Mesenchymal stem cell (in vitro differentiated cells and primary cell): ENCODE measurements around the gene OR51E1.
A peak's percentile ranks its signal among the peaks of the same experiment; 100 is the strongest.

Experiments
- DNase-seq: peaks from one replicate; pipeline ENCODE4 v3.0.0-alpha.2; 2013
- H2AFZ ChIP-seq: one replicate; pipeline ENCODE4 v1.6.1; 2013; ENCODE audit warnings: low read depth, mild to moderate bottlenecking, control low read depth, inconsistent platforms, low read length, moderate library complexity
- H2AK5ac ChIP-seq: 2 replicates; pipeline ENCODE4 v1.6.1; 2013; ENCODE audit warnings: low read length, moderate library complexity, mild to moderate bottlenecking, inconsistent platforms; ENCODE audit not compliant: severe bottlenecking
- H2BK120ac ChIP-seq: one replicate; pipeline ENCODE4 v1.6.1; 2013; ENCODE audit warnings: low read depth, mild to moderate bottlenecking, inconsistent platforms, low read length, moderate library complexity
- H2BK12ac ChIP-seq, 2 experiments: one replicate each; pipeline ENCODE4 v1.6.1; 2013; ENCODE audit warnings: inconsistent platforms in 2 of 2, low read length in 2 of 2, mild to moderate bottlenecking in 2 of 2, moderate library complexity in 2 of 2, control low read depth in 1 of 2
- H2BK15ac ChIP-seq: one replicate; pipeline ENCODE4 v1.6.1; 2013; ENCODE audit warnings: mild to moderate bottlenecking, low read depth, inconsistent platforms; ENCODE audit not compliant: poor library complexity, severe bottlenecking
- H2BK5ac ChIP-seq: 2 replicates; pipeline ENCODE4 v1.6.1; 2013; ENCODE audit warnings: low read depth, mild to moderate bottlenecking, low read length, control low read depth, inconsistent platforms; ENCODE audit not compliant: poor library complexity, severe bottlenecking
- H3K14ac ChIP-seq, 2 experiments: one replicate each; pipeline ENCODE4 v1.6.1; 2013; ENCODE audit warnings: inconsistent platforms in 2 of 2, low read length in 2 of 2, control low read depth in 1 of 2, mild to moderate bottlenecking in 1 of 2, moderate library complexity in 1 of 2
- H3K18ac ChIP-seq, 2 experiments: one replicate each; pipeline ENCODE4 v1.6.1; 2013; ENCODE audit warnings: inconsistent platforms in 2 of 2, low read length in 2 of 2, control low read depth in 1 of 2, low read depth in 1 of 2, mild to moderate bottlenecking in 1 of 2
- H3K23ac ChIP-seq, 2 experiments: one replicate each; pipeline ENCODE4 v1.6.1; 2013; ENCODE audit warnings: inconsistent platforms in 2 of 2, low read length in 2 of 2, mild to moderate bottlenecking in 2 of 2, moderate library complexity in 2 of 2, control low read depth in 1 of 2
- H3K27ac ChIP-seq: 2 replicates; pipeline ENCODE4 v1.5.1; 2013; ENCODE audit warnings: mild to moderate bottlenecking, moderate library complexity, low read length, control low read depth, inconsistent platforms; ENCODE audit not compliant: poor library complexity, severe bottlenecking
- H3K27me3 ChIP-seq, 2 experiments: 2 replicates each; pipeline versions ENCODE4 v1.6.1 to v1.7.0; 2013; ENCODE audit warnings: low read length in 2 of 2, mild to moderate bottlenecking in 2 of 2, moderate library complexity in 2 of 2, control low read depth in 1 of 2, inconsistent platforms in 1 of 2; ENCODE audit not compliant: control insufficient read depth in 1 of 2, insufficient read depth in 1 of 2
- H3K36me3 ChIP-seq, 2 experiments: 2 replicates each; pipeline versions ENCODE4 v1.6.1 to v1.7.0; 2013; ENCODE audit warnings: low read length in 2 of 2, control low read depth in 1 of 2, inconsistent platforms in 1 of 2, low read depth in 1 of 2, mild to moderate bottlenecking in 1 of 2; ENCODE audit not compliant: insufficient read depth in 2 of 2, control insufficient read depth in 1 of 2
- H3K4ac ChIP-seq, 2 experiments: one replicate each; pipeline ENCODE4 v1.6.1; 2013; ENCODE audit warnings: inconsistent platforms in 2 of 2, low read length in 2 of 2, mild to moderate bottlenecking in 2 of 2, moderate library complexity in 2 of 2, control low read depth in 1 of 2, low read depth in 1 of 2
- H3K4me1 ChIP-seq: 2 replicates; pipeline ENCODE4 v1.6.1; 2013; ENCODE audit warnings: low read depth, low read length, control low read depth; ENCODE audit not compliant: control insufficient read depth, insufficient read depth
- H3K4me2 ChIP-seq: 2 replicates; pipeline ENCODE4 v1.6.1; 2013; ENCODE audit warnings: low read length, mild to moderate bottlenecking, inconsistent platforms; ENCODE audit not compliant: poor library complexity, severe bottlenecking
- H3K4me3 ChIP-seq, 2 experiments: 2 replicates each; pipeline versions ENCODE4 v1.5.1 to v1.7.0; 2013; ENCODE audit warnings: low read length in 2 of 2, mild to moderate bottlenecking in 2 of 2, control low read depth in 1 of 2, low read depth in 1 of 2; ENCODE audit not compliant: insufficient read depth in 1 of 2
- H3K79me1 ChIP-seq: replicated peaks from 2 replicates; pipeline ENCODE4 v1.6.1; 2013; ENCODE audit warnings: mild to moderate bottlenecking, control low read depth, low read length, inconsistent platforms; ENCODE audit not compliant: poor library complexity, severe bottlenecking
- H3K9ac ChIP-seq: 2 replicates; pipeline ENCODE4 v1.7.0; 2013; ENCODE audit warnings: mild to moderate bottlenecking, low read length, moderate library complexity
- H3K9me3 ChIP-seq: 2 replicates; pipeline ENCODE4 v1.7.0; 2013; ENCODE audit warnings: mild to moderate bottlenecking, low read length; ENCODE audit not compliant: control insufficient read depth
- H4K8ac ChIP-seq: one replicate; pipeline ENCODE4 v1.6.1; 2013; ENCODE audit warnings: inconsistent platforms, mild to moderate bottlenecking, low read length, moderate library complexity
- H4K91ac ChIP-seq: one replicate; pipeline ENCODE4 v1.6.1; 2013; ENCODE audit warnings: mild to moderate bottlenecking, low read length, inconsistent platforms
- WGBS: methylation state at CpG from one replicate; pipeline ENCODE4 v1.1.7; 2013; ENCODE audit warnings: mixed read lengths; 5-methylcytosine and 5-hydroxymethylcytosine counted together

The OR51E1 gene

GRCh38 chr11:4700436-4700820, 56.6 kb downstream of the OR51E1 start:
- Histone ChIP-seq H3K79me1 (no peaks in the 10 kb centered on the region), H2BK5ac (no peak overlapping the region), H3K23ac (no peak overlapping the region), H3K4me3 (no peak overlapping the region), H4K91ac (no peak overlapping the region), H3K36me3 (no peaks in the 10 kb centered on the region), H3K14ac (no peak overlapping the region), H3K27me3 (no peaks in the 10 kb centered on the region), H2BK15ac (no peak overlapping the region), H2BK12ac (no peak overlapping the region), H3K18ac (no peak overlapping the region), H3K4me2 (no peak overlapping the region), H4K8ac (no peak overlapping the region), H2AK5ac (no peak overlapping the region), H3K4me1 (no peaks in the 10 kb centered on the region), H2BK120ac (no peak overlapping the region), H3K9ac (no peak overlapping the region), H2AFZ (no peak overlapping the region), H3K4ac (no peak overlapping the region), H3K27ac (no peak overlapping the region), H3K9me3 (no peaks in the 10 kb centered on the region)
- DNase-seq = no peak
- no CpG with 5 or more reads among the region's 1 CpG for WGBS

GRCh38 chr11:4704054-4704789, 60.4 kb downstream of the OR51E1 start, which contains the start of gene MMP26:
Gene MMP26, plus strand, starts transcription at chr11:4704784.
- no peak within 1 kb of the TSS for H3K23ac ChIP-seq

GRCh38 chr11:4704790-4705334, 61.1 kb downstream of the OR51E1 start:
- no peak overlapping the region for H4K8ac ChIP-seq
- no peak overlapping the region for H2BK120ac ChIP-seq
- no peak overlapping the region for H2AK5ac ChIP-seq
- H3K23ac ChIP-seq = no peak overlapping the region
- H2BK5ac ChIP-seq = no peak overlapping the region
- no peaks in the 10 kb centered on the region for H3K36me3 ChIP-seq
- no peaks in the 10 kb centered on the region for H3K9me3 ChIP-seq
- H3K27ac ChIP-seq = peak overlapping the region; percentile 86
- H3K4me3 ChIP-seq = no peak overlapping the region
- no peak for DNase-seq
- H2BK12ac ChIP-seq = no peak overlapping the region
- H3K4me1 ChIP-seq = no peaks in the 10 kb centered on the region
- no peak overlapping the region for H3K4me2 ChIP-seq
- H2BK15ac ChIP-seq = no peak overlapping the region
- H2AFZ ChIP-seq = no peak overlapping the region
- no peak overlapping the region for H3K4ac ChIP-seq
- no peak overlapping the region for H3K18ac ChIP-seq
- peaks cover 0 to 5% of the 10 kb centered on the region in 2 experiments for H3K27me3 ChIP-seq
- no peak overlapping the region for H3K9ac ChIP-seq
- H3K14ac ChIP-seq = no peak overlapping the region
- H4K91ac ChIP-seq = no peak overlapping the region
- H3K79me1 ChIP-seq = no peaks in the 10 kb centered on the region
- 90% methylated on average over 6 of the region's 8 CpGs for WGBS

More at GRCh38 chr11:4704054-4704789, 60.4 kb downstream of the OR51E1 start, which contains the start of gene MMP26:
- Histone ChIP-seq H4K91ac (no peak within 1 kb of the TSS), H3K4ac (no peak within 1 kb of the TSS), H3K4me3 (no peak within 1 kb of the TSS), H2BK15ac (no peak within 1 kb of the TSS), H3K4me2 (peak within 1 kb of the TSS; percentile 32), H3K79me1 (no peaks in the 10 kb centered on the region), H2BK12ac (no peak within 1 kb of the TSS), H3K9ac (no peak within 1 kb of the TSS), H3K4me1 (no peaks in the 10 kb centered on the region), H3K9me3 (no peaks in the 10 kb centered on the region), H4K8ac (peak within 1 kb of the TSS; percentile 1), H2BK120ac (peak within 1 kb of the TSS; percentile 34), H3K14ac (no peak within 1 kb of the TSS), H3K27ac (peak within 1 kb of the TSS; percentile 86), H2AFZ (no peak within 1 kb of the TSS), H3K18ac (no peak within 1 kb of the TSS), H2AK5ac (no peak within 1 kb of the TSS), H3K27me3 (no peaks in the 10 kb centered on the region), H3K36me3 (no peaks in the 10 kb centered on the region), H2BK5ac (no peak within 1 kb of the TSS)
- 15% methylated on average over 5 of the region's 5 CpGs for WGBS
- DNase-seq = peak; percentile 5
